Retinal pigment epithelial cell (primary cell): Measurements from ENCODE around the gene GALNT9.
"Not testable (repeated sequence)": the region's sequence is repeated elsewhere in the genome, so short reads cannot be mapped to it uniquely, and the experiment has no call there.

Experiments
- DNase-seq: peaks from one replicate; pipeline ENCODE4 v3.0.0-alpha.2; 2010; ENCODE audit warnings: low read depth
- H3K4me3 ChIP-seq: 2 replicates; pipeline ENCODE4 v1.5.1; 2011; ENCODE audit warnings: mild to moderate bottlenecking, low read length, control low read depth, moderate library complexity
- TF ChIP-seq, protein P1 (sequence below): conservative IDR thresholded peaks from 2 replicates; pipeline ENCODE4 v1.5.1; 2011; ENCODE audit warnings: low read depth, low read length, control low read depth, inconsistent platforms

The GALNT9 gene

DNA sequence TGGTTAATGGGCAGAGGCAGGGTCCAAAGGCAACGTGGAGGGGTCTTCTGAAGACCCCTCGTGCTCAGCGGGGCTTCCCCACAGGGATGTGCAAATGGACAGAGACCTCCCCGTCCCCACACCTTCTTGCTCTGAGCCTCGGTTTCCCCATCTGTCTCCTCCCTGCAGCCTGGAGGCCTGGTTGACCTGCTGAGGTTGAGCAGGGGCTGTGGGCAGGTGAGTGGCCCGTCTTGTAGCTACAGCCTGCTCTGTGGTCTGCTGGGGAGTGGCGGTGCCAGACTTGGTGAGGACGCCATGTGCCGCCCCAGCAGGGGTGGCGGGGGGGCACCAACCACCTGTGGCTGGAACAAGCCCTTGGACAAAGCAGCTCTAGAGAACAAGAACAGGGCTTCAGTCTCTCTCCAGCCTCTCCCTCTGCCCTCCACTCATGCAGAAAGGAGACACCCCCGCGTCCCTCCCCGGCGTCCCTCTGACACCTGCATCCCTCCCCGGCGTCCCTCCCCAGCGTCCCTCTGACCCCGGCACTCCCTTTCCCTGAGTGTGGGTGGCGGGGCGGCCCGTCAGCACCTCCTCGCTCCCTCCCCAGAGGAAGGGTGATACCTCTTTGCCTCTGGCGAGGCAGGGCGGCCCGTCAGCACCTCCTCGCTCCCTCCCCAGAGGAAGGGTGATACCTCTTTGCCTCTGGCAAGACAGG, 101.5 kb downstream of the GALNT9 start:
- DNase-seq, result no peak
- TF ChIP-seq, protein P1, sequence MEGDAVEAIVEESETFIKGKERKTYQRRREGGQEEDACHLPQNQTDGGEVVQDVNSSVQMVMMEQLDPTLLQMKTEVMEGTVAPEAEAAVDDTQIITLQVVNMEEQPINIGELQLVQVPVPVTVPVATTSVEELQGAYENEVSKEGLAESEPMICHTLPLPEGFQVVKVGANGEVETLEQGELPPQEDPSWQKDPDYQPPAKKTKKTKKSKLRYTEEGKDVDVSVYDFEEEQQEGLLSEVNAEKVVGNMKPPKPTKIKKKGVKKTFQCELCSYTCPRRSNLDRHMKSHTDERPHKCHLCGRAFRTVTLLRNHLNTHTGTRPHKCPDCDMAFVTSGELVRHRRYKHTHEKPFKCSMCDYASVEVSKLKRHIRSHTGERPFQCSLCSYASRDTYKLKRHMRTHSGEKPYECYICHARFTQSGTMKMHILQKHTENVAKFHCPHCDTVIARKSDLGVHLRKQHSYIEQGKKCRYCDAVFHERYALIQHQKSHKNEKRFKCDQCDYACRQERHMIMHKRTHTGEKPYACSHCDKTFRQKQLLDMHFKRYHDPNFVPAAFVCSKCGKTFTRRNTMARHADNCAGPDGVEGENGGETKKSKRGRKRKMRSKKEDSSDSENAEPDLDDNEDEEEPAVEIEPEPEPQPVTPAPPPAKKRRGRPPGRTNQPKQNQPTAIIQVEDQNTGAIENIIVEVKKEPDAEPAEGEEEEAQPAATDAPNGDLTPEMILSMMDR, result no peak
- no peak overlapping the region for H3K4me3 ChIP-seq

DNA sequence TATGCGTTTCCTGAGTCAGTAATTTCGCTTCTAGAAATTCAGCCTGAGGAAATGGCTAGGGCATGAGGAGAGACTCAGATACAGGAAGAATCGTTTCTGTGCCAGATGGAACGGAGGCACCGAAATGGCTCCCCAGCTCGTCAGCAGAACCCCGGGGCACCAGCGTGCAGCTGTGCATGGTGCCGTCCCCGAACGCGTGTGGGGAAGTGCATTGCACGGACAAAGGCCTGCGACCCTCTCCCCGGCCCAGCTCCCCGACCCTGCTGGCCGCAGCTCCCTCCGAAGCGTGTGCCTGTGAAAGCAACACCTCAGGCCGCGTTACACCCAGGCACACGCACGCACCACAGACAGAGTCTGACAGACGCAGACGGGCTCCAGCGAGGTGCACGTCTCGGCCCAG, 102.3 kb downstream of the GALNT9 start:
- TF ChIP-seq, protein P1, result no peak
- no peak for DNase-seq
- H3K4me3 ChIP-seq, result no peak overlapping the region

DNA sequence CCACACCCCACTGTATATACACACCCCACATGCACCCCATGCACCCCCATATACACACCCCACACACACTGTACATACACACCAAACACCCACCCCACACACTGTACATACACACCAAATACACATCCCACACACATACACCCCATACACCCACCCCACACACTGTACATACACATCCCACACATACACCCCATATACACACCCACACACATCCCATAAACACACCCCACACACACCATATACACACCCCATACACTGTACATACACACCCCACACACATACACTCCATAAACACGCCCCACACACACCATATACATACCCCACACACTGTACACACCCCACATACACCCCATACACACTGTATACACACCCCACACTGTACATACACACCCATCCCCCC, 102.8 kb downstream of the GALNT9 start:
- no peak for DNase-seq
- H3K4me3 ChIP-seq, result no peak overlapping the region
- TF ChIP-seq, protein P1, result no peak

DNA sequence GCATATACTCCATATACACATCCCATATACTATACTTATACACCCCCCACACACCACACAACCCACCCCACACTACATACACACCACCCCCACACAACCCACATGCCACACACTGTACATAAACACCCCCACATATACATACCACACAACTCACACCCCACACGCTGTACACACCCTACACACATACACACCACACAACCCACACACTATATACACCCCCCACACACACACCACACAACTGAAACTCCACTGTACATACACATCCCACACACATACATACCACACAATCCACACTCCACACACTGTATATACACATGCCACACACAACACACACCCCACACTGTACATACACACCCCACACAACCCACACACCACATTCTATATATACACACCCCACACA, 104.2 kb downstream of the GALNT9 start:
- TF ChIP-seq, protein P1, result no peak
- H3K4me3 ChIP-seq, result no peak overlapping the region
- no peak for DNase-seq

DNA sequence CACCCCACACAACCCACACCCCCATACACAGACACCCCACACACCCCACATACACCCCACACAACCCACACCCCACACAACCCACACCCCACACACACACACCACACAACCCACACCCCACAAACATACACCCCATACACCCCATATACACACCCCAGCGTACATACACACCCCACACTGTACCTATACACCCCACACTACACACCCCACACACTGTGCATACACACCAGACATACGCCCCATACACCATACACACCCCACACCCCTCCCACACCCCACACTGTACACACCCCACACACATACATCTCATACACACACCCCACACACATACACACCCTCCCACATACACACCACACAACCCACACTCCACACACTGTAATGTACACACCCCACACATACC, 104.9 kb downstream of the GALNT9 start:
- TF ChIP-seq, protein P1, result no peak
- no peak overlapping the region for H3K4me3 ChIP-seq
- DNase-seq, result no peak

DNA sequence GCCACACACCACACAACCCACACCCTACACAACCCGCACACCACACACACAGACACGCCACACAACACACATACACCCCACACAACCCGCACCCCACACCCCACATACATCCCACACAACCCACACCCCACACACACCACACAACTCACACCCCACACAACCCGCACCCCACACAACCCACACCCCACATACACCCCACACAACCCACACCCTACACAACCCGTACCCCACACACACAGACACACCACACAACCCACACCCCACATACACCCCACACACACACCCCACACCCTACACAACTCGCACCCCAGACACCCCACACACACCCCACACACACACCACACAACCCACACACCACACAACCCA, 106.6 kb downstream of the GALNT9 start:
- H3K4me3 ChIP-seq, result no peak overlapping the region
- no peak for DNase-seq
- TF ChIP-seq, protein P1, result no peak

DNA sequence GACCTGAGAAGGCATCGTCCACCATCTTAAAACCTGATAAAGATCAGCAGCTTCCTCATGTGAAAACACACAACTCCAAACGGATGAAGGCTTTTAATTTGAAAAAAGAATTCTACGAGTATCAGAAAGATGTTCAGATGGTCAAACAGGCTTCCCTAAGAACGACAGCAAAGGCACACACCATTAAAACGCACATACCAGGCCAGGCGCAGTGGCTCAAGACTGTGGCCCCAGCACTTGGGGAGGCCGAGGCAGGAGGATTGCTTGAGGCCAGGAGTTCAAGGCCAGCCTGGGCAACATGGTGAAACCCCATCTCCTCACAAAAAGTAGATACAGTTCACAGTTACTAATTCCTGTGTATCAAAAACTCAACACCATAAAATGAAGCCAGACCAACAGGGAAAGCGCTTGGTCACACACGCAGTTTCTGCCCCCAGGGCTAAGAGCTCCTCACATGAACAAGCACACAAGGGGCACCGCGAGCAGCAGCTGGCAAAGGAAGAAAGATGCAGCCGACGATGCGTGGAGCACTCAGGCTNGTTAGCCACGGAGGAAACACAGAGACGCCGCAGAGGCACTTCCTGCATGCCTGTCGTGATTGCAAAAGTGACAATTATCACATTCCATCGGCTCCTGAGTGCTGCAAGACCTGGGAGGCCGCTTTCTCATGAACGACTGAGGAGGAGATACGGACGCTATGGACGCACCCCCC, 107.1 kb downstream of the GALNT9 start:
- no peak overlapping the region for H3K4me3 ChIP-seq
- DNase-seq, result no peak
- TF ChIP-seq, protein P1, result no peak

DNA sequence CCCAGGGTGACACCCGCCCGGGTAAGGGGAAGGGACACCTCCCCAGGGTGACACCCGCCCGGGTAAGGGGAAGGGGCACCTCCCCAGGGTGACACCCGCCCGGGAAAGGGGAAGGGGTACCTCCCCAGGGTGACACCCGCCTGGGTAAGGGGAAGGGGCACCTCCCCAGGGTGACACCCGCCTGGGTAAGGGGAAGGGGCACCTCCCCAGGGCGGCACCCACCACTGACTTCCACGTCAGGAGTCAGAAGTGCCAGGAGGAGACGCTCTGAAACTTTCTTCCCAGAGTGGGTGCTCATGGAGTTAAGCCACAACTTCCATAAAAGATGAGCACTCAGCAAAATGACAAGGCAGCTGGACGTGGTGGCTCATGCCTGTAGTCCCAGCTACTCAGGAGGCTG, 109.6 kb downstream of the GALNT9 start:
- DNase-seq, H3K4me3 ChIP-seq: not testable (repeated sequence)
